ENCODE results near the gene RBM22. TPM values are rescaled to one million over a fixed set of nuclear protein-coding genes. Genes with fewer than 3 reads are reported as not detected.
A peak's percentile ranks its signal among the peaks of the same experiment; 100 is the strongest.

Gene RBM22
- polyA plus RNA-seq, 1 donor: 86.4 TPM

GRCh38 chr5:150653762-150654556 lies 46.9 kb downstream of the RBM22 start:
- DNase-seq: no peak

GRCh38 chr5:150653145-150653761 lies 47.6 kb downstream of the RBM22 start:
- no peak for DNase-seq

GRCh38 chr5:150651924-150652671 lies 48.8 kb downstream of the RBM22 start:
- DNase-seq: no peak

GRCh38 chr5:150651382-150651781 lies 49.5 kb downstream of the RBM22 start:
- no peak for DNase-seq

GRCh38 chr5:150650021-150651006 lies 50.5 kb downstream of the RBM22 start:
- DNase-seq: no peak

GRCh38 chr5:150649108-150650020 lies 51.5 kb downstream of the RBM22 start:
- DNase-seq: no peak

GRCh38 chr5:150648294-150649107 lies 52.4 kb downstream of the RBM22 start:
- DNase-seq: no peak

GRCh38 chr5:150647275-150648251 lies 53.3 kb downstream of the RBM22 start:
- no peak for DNase-seq

GRCh38 chr5:150645070-150645700 lies 55.7 kb downstream of the RBM22 start:
- DNase-seq: peak; percentile 73

- no peak for DNase-seq
These were observed 56.3 kb downstream of the RBM22 start for GRCh38 chr5:150644514-150644913.

- no peak for DNase-seq
These were observed 56.8 kb downstream of the RBM22 start for GRCh38 chr5:150644058-150644457.

- no peak for DNase-seq
These were observed 57.7 kb downstream of the RBM22 start for GRCh38 chr5:150642991-150643710.

GRCh38 chr5:150642567-150642927 lies 58.3 kb downstream of the RBM22 start:
- peak; percentile 79 for DNase-seq

GRCh38 chr5:150641824-150642566 lies 58.9 kb downstream of the RBM22 start:
- no peak for DNase-seq

GRCh38 chr5:150641006-150641570 lies 59.8 kb downstream of the RBM22 start:
- no peak for DNase-seq
